Tibial artery (tissue), 4 donors: ENCODE measurements around the gene ZIC1.

Source experiments
- DNase-seq, 2 donors: peaks; one replicate each; pipeline ENCODE4 v3.0.0-alpha.2; 2019
- H3K27ac ChIP-seq, 2 donors: fragments of 200-600 bp; sonication (generic) in 1 of 2; 1 replicate in 1 of 2; 2 replicates in 1 of 2; pipeline ENCODE4 v1.5.1; 2018 to 2019; ENCODE audit warnings: mild to moderate bottlenecking in 1 of 2
- H3K27me3 ChIP-seq, 2 donors: fragments of 200-600 bp; sonication (generic) in 1 of 2; one replicate each; pipeline versions ENCODE4 v1.5.1 to v1.6.0; 2016 to 2019
- H3K36me3 ChIP-seq, 3 donors: fragments of 200-600 bp; sonication (generic) in 2 of 3; one replicate each; pipeline ENCODE4 v1.5.1; 2016 to 2019; ENCODE audit warnings: mild to moderate bottlenecking in 2 of 3
- H3K4me1 ChIP-seq, 4 donors: fragments of 200-600 bp; sonication (generic) in 2 of 4; 1 replicate in 3 of 4; 2 replicates in 1 of 4; pipeline ENCODE4 v1.5.1; 2016 to 2019
- H3K4me3 ChIP-seq, 2 donors: fragments of 200-600 bp; sonication (generic) in 1 of 2; 1 replicate in 1 of 2; 2 replicates in 1 of 2; pipeline ENCODE4 v1.5.1; 2018 to 2019; ENCODE audit warnings: mild to moderate bottlenecking in 2 of 2
- H3K9me3 ChIP-seq, 3 donors: fragments of 200-600 bp; sonication (generic) in 1 of 3; one replicate each; pipeline ENCODE4 v1.5.1; 2016 to 2019
- CTCF ChIP-seq, 2 experiments: fragments of 200-600 bp in 1 of 2; fragments of 450-650 bp in 1 of 2; IDR thresholded peaks; one replicate each; pipeline ENCODE4 v1.5.1; 2017 to 2019; ENCODE audit warnings: antibody characterized with exemption in 2 of 2, mild to moderate bottlenecking in 1 of 2, moderate library complexity in 1 of 2
- intact Hi-C: fragments of 100-400 bp; cut with DNase I; formaldehyde crosslinking; loops from one replicate; pipeline ENCODE4 v1.15.0; 2023; ENCODE audit warnings: low total_unique reads

ZIC1 gene

DNA sequence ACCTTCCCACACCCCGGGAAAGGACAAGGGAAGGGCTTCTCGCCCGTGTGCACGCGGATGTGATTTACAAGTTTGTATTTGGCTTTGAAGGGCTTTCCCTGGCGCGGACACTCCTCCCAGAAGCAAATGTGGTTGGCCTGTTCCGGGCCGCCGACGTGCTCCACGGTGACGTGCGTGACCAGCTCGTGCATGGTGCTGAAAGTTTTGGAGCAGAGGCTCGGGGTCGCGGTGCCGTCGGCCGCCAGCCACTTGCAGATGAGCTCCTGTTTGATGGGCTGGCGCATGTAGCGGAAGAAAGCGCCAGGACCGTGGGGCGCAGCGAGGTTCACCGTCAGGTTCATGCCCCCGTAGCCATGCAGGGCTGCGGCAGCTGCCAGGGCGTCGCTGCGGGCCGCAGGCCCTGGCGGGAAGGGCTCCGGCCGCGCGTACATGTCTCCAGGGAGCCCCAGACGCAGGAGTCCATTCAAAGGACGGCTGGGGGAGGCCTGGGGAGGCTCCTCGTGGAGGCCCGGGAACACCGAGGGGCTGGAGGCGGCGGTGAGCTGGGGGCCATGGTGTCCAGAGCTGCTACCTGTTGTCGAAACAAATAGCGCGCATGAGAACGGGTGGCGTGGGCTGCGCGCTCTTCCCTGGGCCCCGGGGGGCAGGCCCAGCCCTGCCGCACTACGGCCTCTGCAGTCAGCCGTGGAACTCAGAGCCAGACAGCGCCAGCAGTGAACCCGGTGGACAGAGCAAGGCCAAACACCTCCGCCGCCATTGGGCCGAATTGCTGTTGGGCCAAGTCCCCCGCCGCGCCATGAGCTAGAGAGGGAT lies 13.1 kb upstream of the ZIC1 start:
- no peak for DNase-seq
- peaks cover 0 to 2% (median 0%) of the 10 kb centered on the region in 3 donors for H3K9me3 ChIP-seq
- no peak overlapping the region for H3K27ac ChIP-seq
- H3K27me3 ChIP-seq: peaks cover 0 to 95% of the 10 kb centered on the region in 2 donors
- TF ChIP-seq CTCF (IDR thresholded peaks at IDR 0.05): no peak
- no peaks in the 10 kb centered on the region for H3K36me3 ChIP-seq
- peaks cover 0 to 54% (median 39%) of the 10 kb centered on the region in 4 donors for H3K4me1 ChIP-seq
- no peak overlapping the region for H3K4me3 ChIP-seq
- intact Hi-C loops: no loop called here

DNA sequence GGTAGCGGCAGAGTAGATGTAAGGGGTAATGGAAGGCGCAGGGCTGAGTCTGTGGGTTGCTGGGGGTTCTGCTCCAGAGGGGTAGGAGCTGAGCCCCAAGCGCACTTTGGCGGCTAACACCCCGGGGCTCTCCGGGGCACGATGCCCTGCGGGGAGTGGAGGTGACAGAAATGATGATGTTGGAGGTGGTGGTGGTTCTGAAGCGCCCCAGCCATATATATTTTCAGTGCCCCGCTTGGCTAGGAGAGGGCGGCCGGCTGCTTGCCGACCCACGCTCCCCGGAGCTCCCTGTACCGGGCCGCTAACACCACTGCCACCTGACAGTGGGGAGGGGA lies 12.5 kb upstream of the ZIC1 start:
- Histone ChIP-seq H3K27ac (no peak overlapping the region), H3K4me3 (no peak overlapping the region), H3K4me1 (peaks cover 0 to 48% (median 34%) of the 10 kb centered on the region in 4 donors), H3K27me3 (peaks cover 0 to 94% of the 10 kb centered on the region in 2 donors), H3K9me3 (no peaks in the 10 kb centered on the region), H3K36me3 (no peaks in the 10 kb centered on the region)
- no peak for TF ChIP-seq CTCF (IDR thresholded peaks at IDR 0.05)
- intact Hi-C loops: no loop called here
- DNase-seq: no peak

DNA sequence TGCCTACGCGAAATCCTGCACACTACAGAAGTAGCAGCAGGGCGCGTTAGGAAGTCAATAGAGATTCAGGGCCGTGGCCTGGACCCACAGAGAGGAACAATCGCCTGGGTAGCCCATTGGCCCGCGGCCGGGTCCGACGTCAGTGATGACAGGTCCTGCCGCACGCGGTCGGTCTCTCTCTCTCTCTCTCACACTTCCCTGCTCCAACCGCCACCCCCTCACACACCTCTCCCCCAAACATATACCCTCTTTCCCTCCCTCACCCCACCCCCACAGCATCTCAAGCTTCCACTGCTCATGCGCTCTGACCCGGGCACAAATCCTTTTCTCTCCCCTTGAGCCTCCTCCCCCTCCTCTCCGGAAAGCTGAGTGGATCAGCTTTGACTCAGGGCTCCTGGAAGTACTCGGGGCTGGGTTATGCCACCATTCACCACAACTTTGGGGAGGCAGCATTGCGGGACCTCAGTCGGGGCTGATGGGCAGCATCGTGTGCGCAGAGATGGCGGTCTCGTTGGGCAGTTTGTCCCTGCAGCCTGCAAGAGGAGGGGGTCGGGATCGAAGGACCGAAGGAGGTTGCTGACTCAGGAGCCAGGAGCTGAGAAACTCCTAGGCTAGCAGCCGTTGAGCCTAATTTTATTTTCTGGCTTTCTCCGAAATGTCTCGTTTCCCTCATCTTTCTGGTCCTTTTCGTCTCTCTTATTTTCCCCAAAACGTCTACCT lies 11.8 kb upstream of the ZIC1 start:
- peaks cover 0 to 41% (median 28%) of the 10 kb centered on the region in 4 donors for H3K4me1 ChIP-seq
- H3K27me3 ChIP-seq: peaks cover 0 to 94% of the 10 kb centered on the region in 2 donors
- no peaks in the 10 kb centered on the region for H3K9me3 ChIP-seq
- H3K27ac ChIP-seq: no peak overlapping the region
- intact Hi-C loops: no loop called here
- no peak overlapping the region for H3K4me3 ChIP-seq
- TF ChIP-seq CTCF (IDR thresholded peaks at IDR 0.05): no peak
- no peak for DNase-seq
- no peaks in the 10 kb centered on the region for H3K36me3 ChIP-seq

- TF ChIP-seq CTCF (IDR thresholded peaks at IDR 0.05): no peak
- peaks cover 0 to 94% of the 10 kb centered on the region in 2 donors for H3K27me3 ChIP-seq
- no peak overlapping the region for H3K27ac ChIP-seq
- H3K4me3 ChIP-seq: no peak overlapping the region
- no peaks in the 10 kb centered on the region for H3K9me3 ChIP-seq
- no peak for DNase-seq
- H3K36me3 ChIP-seq: no peaks in the 10 kb centered on the region
- peaks cover 0 to 33% (median 22%) of the 10 kb centered on the region in 4 donors for H3K4me1 ChIP-seq
- intact Hi-C loops: no loop called here
Measured at GRCh38 chr3:147397875-147398812, 11.0 kb upstream of the ZIC1 start.

DNA sequence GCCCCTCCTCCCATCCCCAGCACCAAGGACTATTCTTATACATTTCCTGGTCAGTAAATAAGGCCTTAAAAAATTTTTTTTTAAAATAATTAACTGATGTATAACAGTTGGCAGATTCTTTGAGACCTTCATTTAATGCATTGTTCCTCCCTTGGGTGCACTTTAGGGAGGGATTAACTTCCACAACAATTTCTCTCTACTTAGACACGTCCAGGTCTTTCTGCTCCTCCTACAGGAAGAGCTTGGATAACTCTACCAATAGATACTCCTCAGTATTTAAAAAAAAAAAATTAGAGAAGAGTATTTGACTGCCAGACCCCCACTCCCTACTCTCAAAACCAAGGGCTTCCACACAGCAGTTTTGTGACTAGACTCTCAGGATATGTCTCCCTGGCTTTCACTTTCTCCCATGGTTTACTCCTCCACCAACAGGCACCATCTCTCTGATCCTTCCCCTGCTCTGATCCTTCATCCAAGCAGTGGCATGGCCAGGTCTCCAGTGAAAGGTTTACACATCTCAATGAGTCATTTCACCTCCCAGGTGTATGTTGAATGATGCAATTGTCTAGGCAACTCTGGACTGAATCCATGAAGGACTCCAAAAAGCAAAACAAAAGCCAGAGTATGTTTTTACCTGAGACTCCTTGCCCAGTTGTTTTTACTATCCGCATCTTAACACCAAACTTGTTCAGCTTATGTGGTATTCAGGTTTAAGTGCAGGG lies 10.2 kb upstream of the ZIC1 start:
- intact Hi-C loops: no loop called here
- Histone ChIP-seq H3K4me3 (no peak overlapping the region), H3K27me3 (peaks cover 0 to 93% of the 10 kb centered on the region in 2 donors)

More for the DNA sequence above, 10.2 kb upstream of the ZIC1 start:
- Histone ChIP-seq H3K9me3 (no peaks in the 10 kb centered on the region), H3K27ac (no peak overlapping the region), H3K4me1 (peaks cover 0 to 25% (median 16%) of the 10 kb centered on the region in 4 donors), H3K36me3 (no peaks in the 10 kb centered on the region)
- TF ChIP-seq CTCF (IDR thresholded peaks at IDR 0.05): no peak
- no peak for DNase-seq
